T-helper 2 cell treated with Interferon-gamma antibody and Interleukin-4, amounts not matched to agents 5 μg/mL and 100 μg/mL, for 36 hours (primary cell): ENCODE results near the gene FOLR1.
A peak's percentile ranks its signal among the peaks of the same experiment; 100 is the strongest.
"Not testable (repeated sequence)": the region's sequence is repeated elsewhere in the genome, so short reads cannot be mapped to it uniquely, and the experiment has no call there.

Experiments
- DNase-seq: peaks from one replicate; pipeline ENCODE4 v3.0.0; 2021; ENCODE audit warnings: low spot score
- H3K27ac Mint-ChIP-seq: one replicate; pipeline ENCODE4 v1.8.0; 2021; ENCODE audit warnings: mild to moderate bottlenecking, mixed read lengths
- H3K27me3 Mint-ChIP-seq: one replicate; pipeline ENCODE4 v1.8.0; 2021; ENCODE audit warnings: low read depth, mixed read lengths
- H3K36me3 Mint-ChIP-seq: one replicate; pipeline ENCODE4 v1.8.0; 2021; ENCODE audit warnings: low read depth, mixed read lengths
- H3K4me1 Mint-ChIP-seq: one replicate; pipeline ENCODE4 v1.8.0; 2021; ENCODE audit warnings: low read depth, mixed read lengths
- H3K4me3 Mint-ChIP-seq: one replicate; pipeline ENCODE4 v1.8.0; 2022; ENCODE audit warnings: mild to moderate bottlenecking, moderate library complexity, mixed read lengths
- H3K9me3 Mint-ChIP-seq: one replicate; pipeline ENCODE4 v1.8.0; 2021; ENCODE audit warnings: mixed read lengths

The FOLR1 gene

GRCh38 chr11:72172043-72172442 is 19.9 kb upstream of the FOLR1 start:
- H3K27ac Mint-ChIP-seq, H3K4me1 Mint-ChIP-seq, H3K4me3 Mint-ChIP-seq, DNase-seq, H3K36me3 Mint-ChIP-seq, H3K27me3 Mint-ChIP-seq, H3K9me3 Mint-ChIP-seq: not testable (repeated sequence)

- no peaks in the 10 kb centered on the region for H3K9me3 Mint-ChIP-seq
- H3K4me1 Mint-ChIP-seq, result peaks cover 7% of the 10 kb centered on the region
- H3K27me3 Mint-ChIP-seq, result no peaks in the 10 kb centered on the region
- no peak overlapping the region for H3K4me3 Mint-ChIP-seq
- no peak overlapping the region for H3K27ac Mint-ChIP-seq
- no peaks in the 10 kb centered on the region for H3K36me3 Mint-ChIP-seq
- no peak for DNase-seq
Observed at GRCh38 chr11:72173291-72173690, 18.6 kb upstream of the FOLR1 start.

- DNase-seq, result no peak
- Mint-ChIP-seq H3K4me1 (peaks cover 7% of the 10 kb centered on the region), H3K4me3 (no peak overlapping the region), H3K27ac (no peak overlapping the region), H3K9me3 (no peaks in the 10 kb centered on the region), H3K36me3 (no peaks in the 10 kb centered on the region), H3K27me3 (no peaks in the 10 kb centered on the region)
Observed at GRCh38 chr11:72174302-72175070, 17.5 kb upstream of the FOLR1 start.

- no peak overlapping the region for H3K4me3 Mint-ChIP-seq
- H3K9me3 Mint-ChIP-seq, result no peaks in the 10 kb centered on the region
- no peak for DNase-seq
- H3K36me3 Mint-ChIP-seq, result no peaks in the 10 kb centered on the region
- peaks cover 3% of the 10 kb centered on the region for H3K4me1 Mint-ChIP-seq
- peaks cover 3% of the 10 kb centered on the region for H3K27me3 Mint-ChIP-seq
- H3K27ac Mint-ChIP-seq, result no peak overlapping the region
Observed at GRCh38 chr11:72177656-72178055, 14.3 kb upstream of the FOLR1 start.

GRCh38 chr11:72179049-72179803 is 12.7 kb upstream of the FOLR1 start:
- DNase-seq, result no peak
- H3K4me3 Mint-ChIP-seq, result no peak overlapping the region
- no peak overlapping the region for H3K27ac Mint-ChIP-seq
- H3K27me3 Mint-ChIP-seq, result peaks cover 8% of the 10 kb centered on the region
- H3K4me1 Mint-ChIP-seq, result peaks cover 5% of the 10 kb centered on the region
- H3K36me3 Mint-ChIP-seq, result no peaks in the 10 kb centered on the region
- no peaks in the 10 kb centered on the region for H3K9me3 Mint-ChIP-seq

GRCh38 chr11:72179804-72180396 is 12.0 kb upstream of the FOLR1 start:
- no peak overlapping the region for H3K4me3 Mint-ChIP-seq
- H3K36me3 Mint-ChIP-seq, result no peaks in the 10 kb centered on the region
- DNase-seq, result peak; percentile 15
- H3K27me3 Mint-ChIP-seq, result peaks cover 8% of the 10 kb centered on the region
- H3K27ac Mint-ChIP-seq, result no peak overlapping the region
- peaks cover 5% of the 10 kb centered on the region for H3K4me1 Mint-ChIP-seq
- no peaks in the 10 kb centered on the region for H3K9me3 Mint-ChIP-seq

- not testable (repeated sequence) for H3K9me3 Mint-ChIP-seq, H3K4me3 Mint-ChIP-seq, H3K36me3 Mint-ChIP-seq, H3K4me1 Mint-ChIP-seq, H3K27ac Mint-ChIP-seq, H3K27me3 Mint-ChIP-seq, DNase-seq
Observed at GRCh38 chr11:72180892-72181552, 10.9 kb upstream of the FOLR1 start.

- not testable (repeated sequence) for H3K27me3 Mint-ChIP-seq, DNase-seq, H3K36me3 Mint-ChIP-seq, H3K4me3 Mint-ChIP-seq, H3K27ac Mint-ChIP-seq, H3K4me1 Mint-ChIP-seq, H3K9me3 Mint-ChIP-seq
Observed at GRCh38 chr11:72181553-72181958, 10.4 kb upstream of the FOLR1 start.

- Mint-ChIP-seq H3K27me3 (peaks cover 4% of the 10 kb centered on the region), H3K9me3 (no peaks in the 10 kb centered on the region), H3K4me3 (no peak overlapping the region), H3K4me1 (peaks cover 2% of the 10 kb centered on the region), H3K27ac (no peak overlapping the region), H3K36me3 (no peaks in the 10 kb centered on the region)
- no peak for DNase-seq
Observed at GRCh38 chr11:72188267-72188666, 3.7 kb upstream of the FOLR1 start.

GRCh38 chr11:72189455-72190250 is 2.3 kb upstream of the FOLR1 start:
- Mint-ChIP-seq H3K36me3 (no peaks in the 10 kb centered on the region), H3K27ac (no peak overlapping the region), H3K4me3 (no peak overlapping the region), H3K9me3 (no peaks in the 10 kb centered on the region), H3K27me3 (no peaks in the 10 kb centered on the region), H3K4me1 (no peaks in the 10 kb centered on the region)
- DNase-seq, result no peak

- H3K36me3 Mint-ChIP-seq, result no peaks in the 10 kb centered on the region
- no peaks in the 10 kb centered on the region for H3K27me3 Mint-ChIP-seq
- no peaks in the 10 kb centered on the region for H3K9me3 Mint-ChIP-seq
- no peak overlapping the region for H3K4me3 Mint-ChIP-seq
- DNase-seq, result no peak
- no peak overlapping the region for H3K27ac Mint-ChIP-seq
- H3K4me1 Mint-ChIP-seq, result no peaks in the 10 kb centered on the region
Observed at GRCh38 chr11:72190631-72191071, 1.3 kb upstream of the FOLR1 start.

- Mint-ChIP-seq H3K27me3 (no peaks in the 10 kb centered on the region), H3K9me3 (no peaks in the 10 kb centered on the region), H3K27ac (no peak overlapping the region), H3K4me1 (no peaks in the 10 kb centered on the region), H3K36me3 (no peaks in the 10 kb centered on the region), H3K4me3 (no peak overlapping the region)
- no peak for DNase-seq
Observed at GRCh38 chr11:72195518-72196270, 3.8 kb downstream of the FOLR1 start.

GRCh38 chr11:72201445-72201844 is 9.5 kb downstream of the FOLR1 start:
- H3K4me3 Mint-ChIP-seq, DNase-seq, H3K27ac Mint-ChIP-seq, H3K27me3 Mint-ChIP-seq, H3K36me3 Mint-ChIP-seq, H3K9me3 Mint-ChIP-seq: not testable (repeated sequence)
- peaks cover 10% of the 10 kb centered on the region for H3K4me1 Mint-ChIP-seq
